Astrocyte (in vitro differentiated cells and primary cell): ENCODE results near the gene PRAF2.

Source experiments
- EZH2 ChIP-seq: IDR thresholded peaks from 2 replicates; pipeline ENCODE4 v1.6.1; 2012; ENCODE audit warnings: mild to moderate bottlenecking, low read length, inconsistent platforms; ENCODE audit not compliant: insufficient read depth
- TF ChIP-seq, protein P1 (sequence below): IDR thresholded peaks from 2 replicates; pipeline ENCODE4 v1.5.1; 2011; ENCODE audit warnings: low read depth, mild to moderate bottlenecking, inconsistent platforms, low read length, moderate library complexity; ENCODE audit not compliant: insufficient read depth

DNA sequence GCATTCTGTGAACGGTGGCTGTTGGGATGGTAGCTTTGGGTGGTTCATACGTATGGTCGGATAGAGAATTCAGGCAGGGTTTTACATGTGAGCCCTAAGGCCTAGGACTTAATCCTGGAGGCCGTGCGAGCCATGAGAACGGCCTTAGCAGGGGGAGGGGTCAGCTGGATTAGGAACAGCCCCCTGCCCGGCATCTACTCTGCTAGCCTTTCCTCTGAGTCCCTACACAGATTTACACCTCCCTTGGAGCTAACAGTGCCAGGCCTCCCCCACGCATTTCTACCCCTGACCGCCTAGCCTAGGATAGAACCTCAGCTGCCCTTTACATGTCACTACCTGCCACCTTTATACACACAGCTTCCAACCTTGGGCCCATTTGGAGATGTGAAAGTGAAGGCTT lies 7.1 kb downstream of the PRAF2 start:
- TF ChIP-seq EZH2 = no peak
- TF ChIP-seq, protein P1, sequence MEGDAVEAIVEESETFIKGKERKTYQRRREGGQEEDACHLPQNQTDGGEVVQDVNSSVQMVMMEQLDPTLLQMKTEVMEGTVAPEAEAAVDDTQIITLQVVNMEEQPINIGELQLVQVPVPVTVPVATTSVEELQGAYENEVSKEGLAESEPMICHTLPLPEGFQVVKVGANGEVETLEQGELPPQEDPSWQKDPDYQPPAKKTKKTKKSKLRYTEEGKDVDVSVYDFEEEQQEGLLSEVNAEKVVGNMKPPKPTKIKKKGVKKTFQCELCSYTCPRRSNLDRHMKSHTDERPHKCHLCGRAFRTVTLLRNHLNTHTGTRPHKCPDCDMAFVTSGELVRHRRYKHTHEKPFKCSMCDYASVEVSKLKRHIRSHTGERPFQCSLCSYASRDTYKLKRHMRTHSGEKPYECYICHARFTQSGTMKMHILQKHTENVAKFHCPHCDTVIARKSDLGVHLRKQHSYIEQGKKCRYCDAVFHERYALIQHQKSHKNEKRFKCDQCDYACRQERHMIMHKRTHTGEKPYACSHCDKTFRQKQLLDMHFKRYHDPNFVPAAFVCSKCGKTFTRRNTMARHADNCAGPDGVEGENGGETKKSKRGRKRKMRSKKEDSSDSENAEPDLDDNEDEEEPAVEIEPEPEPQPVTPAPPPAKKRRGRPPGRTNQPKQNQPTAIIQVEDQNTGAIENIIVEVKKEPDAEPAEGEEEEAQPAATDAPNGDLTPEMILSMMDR = no peak
